ENCODE measurements around the gene RNASE8.
"Not testable (repeated sequence)": the region's sequence is repeated elsewhere in the genome, so short reads cannot be mapped to it uniquely, and the experiment has no call there.

Gene RNASE8, protein sequence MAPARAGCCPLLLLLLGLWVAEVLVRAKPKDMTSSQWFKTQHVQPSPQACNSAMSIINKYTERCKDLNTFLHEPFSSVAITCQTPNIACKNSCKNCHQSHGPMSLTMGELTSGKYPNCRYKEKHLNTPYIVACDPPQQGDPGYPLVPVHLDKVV

GRCh38 chr14:21057803-21058675, at the start of gene RNASE8:
Gene RNASE8, plus strand, starts transcription at chr14:21057822. Its CDS starts 71 bp downstream, at chr14:21057893.
- no peak for DNase-seq

GRCh38 chr14:21009721-21010120, 47.9 kb upstream of the RNASE8 start:
- not testable (repeated sequence) for DNase-seq

DNA sequence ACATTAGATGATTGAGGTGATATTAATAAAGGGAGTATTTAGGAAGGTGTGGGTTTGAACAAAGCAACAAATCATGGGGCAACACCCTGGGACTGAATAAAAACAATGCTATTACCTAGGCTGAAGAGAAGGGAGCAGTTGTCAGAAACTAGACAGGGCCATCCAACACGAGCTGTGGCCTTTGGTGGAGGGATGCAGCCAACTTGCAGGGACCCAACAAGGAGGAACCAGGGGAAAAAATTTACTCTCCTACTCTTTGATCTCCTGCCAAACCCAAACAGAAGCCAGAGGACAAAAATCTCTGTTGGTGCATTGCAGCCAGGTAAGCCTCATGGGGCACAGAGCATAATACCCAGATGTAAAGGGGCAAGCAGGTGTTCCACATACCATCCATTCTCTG, 46.5 kb upstream of the RNASE8 start:
- DNase-seq: no peak

- DNase-seq: peak; percentile 86
Measured at GRCh38 chr14:21014761-21015190, 42.8 kb upstream of the RNASE8 start.

GRCh38 chr14:21015312-21015711, 42.3 kb upstream of the RNASE8 start:
- DNase-seq: no peak

- no peak for DNase-seq
Measured at GRCh38 chr14:21016413-21017190, 41.0 kb upstream of the RNASE8 start.

GRCh38 chr14:21017528-21018245, 39.9 kb upstream of the RNASE8 start:
- DNase-seq: no peak

GRCh38 chr14:21018286-21018685, 39.3 kb upstream of the RNASE8 start:
- no peak for DNase-seq

DNA sequence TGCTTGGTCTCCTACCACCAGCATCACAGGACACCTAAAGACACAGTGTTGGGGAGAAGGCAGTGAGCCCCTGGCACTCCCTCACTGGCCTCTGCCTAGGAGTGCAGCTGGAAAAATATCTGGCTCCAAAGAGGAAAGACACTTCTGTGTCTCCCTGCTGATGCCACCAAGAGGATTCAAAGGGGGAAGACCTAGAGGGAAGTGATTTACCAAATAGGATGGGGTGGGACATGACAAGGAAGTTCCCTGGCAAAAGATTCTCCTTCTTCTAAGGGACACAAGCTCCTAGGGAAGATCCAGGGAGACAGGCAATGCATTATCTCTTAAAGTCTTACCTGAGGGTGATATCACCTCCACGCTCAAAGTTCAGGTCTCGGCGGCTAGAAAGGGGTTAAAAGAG, 38.8 kb upstream of the RNASE8 start:
- DNase-seq: no peak

GRCh38 chr14:21019366-21019765, 38.3 kb upstream of the RNASE8 start:
- no peak for DNase-seq

- DNase-seq: no peak
Measured at GRCh38 chr14:21020977-21021545, 36.6 kb upstream of the RNASE8 start.

DNA sequence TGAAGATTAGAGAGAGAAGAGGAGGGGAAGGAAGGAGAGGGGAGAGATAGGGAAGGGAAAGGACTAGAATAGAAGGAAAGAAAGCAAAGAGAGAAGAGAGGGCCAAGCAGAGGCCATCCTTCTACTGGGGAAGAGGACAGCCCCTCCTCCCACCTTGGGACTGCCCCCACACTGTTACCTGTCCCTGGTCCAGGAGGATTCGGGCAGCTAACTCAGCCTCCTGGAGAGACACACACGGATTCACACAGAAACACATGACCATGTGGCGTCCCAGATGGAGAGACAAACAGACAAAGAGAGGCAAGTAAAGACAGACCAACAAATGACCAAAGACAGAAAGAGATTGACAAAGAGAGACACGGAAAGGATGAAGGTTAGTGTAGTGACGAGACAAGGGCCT, 34.9 kb upstream of the RNASE8 start:
- DNase-seq: no peak

DNA sequence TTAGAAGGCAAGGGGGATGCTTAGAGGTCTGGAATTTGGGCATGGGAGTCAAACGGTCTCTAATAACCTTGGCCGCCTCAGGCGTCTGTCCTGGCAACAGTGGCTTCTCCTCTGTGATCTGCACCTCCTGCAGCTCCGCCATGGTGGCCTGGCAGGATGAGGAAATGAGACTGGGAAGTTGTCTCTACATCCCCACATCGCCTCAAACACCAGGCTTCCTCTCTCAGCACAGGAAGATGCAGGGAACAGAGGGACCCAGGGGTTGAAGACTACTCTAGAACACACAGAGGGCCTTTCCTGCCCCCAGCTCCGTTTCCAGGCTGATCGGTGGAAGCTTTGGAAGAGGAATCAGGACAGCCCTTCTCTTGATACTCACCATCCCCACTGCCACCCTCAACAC, 34.4 kb upstream of the RNASE8 start:
- no peak for DNase-seq

GRCh38 chr14:21023817-21024584, 33.6 kb upstream of the RNASE8 start:
- no peak for DNase-seq

DNA sequence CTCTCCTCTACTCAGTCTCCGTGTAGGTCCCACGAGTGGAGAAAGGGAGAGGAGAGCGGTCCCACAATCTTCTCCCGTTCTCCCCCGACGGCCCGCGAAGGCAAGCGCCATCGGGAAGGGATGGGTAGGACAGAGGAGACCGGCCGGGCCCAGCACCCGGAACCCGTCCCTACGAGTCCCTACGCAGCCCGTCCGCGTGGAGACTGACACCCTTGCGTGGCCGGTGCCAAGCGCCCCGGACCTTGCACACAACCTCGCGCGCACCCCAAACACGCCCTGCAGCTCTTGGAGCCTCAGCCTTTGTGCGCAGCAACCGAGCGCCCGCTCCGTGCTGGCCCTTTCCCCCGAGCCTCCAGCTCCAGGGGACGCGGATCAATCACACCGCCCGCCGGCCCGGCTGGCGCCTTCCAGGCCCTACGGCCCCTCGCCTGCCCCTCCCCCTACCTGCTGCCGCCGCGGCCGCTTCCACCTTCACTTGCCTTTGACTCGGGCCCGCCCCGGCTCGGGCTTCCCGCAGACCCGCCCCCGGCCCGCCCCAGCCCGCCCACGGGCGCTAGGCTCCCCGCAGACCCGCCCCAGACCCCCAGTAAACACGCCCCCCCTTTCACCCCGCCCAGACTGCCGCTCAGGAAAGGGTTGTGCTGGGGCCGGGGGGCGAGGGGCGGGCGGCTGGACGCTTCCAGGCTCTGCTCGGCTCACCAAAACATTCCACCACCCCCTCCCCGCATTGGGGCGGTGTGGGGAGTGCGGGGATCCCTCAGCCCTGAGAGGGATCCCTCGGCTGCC, 32.8 kb upstream of the RNASE8 start, which contains the start of gene NDRG2:
Gene NDRG2 (minus strand): TSS at position 477 of the 786 bp plus-strand sequence. CDS start 1,746 bp downstream, outside the sequence.
- DNase-seq: peak; percentile 31

- no peak for DNase-seq
Measured at GRCh38 chr14:21025371-21026273, 32.0 kb upstream of the RNASE8 start.

- DNase-seq: no peak
Measured at GRCh38 chr14:21026274-21026987, 31.2 kb upstream of the RNASE8 start.

- no peak for DNase-seq
Measured at GRCh38 chr14:21026988-21027315, 30.7 kb upstream of the RNASE8 start.

GRCh38 chr14:21029917-21030316, 27.7 kb upstream of the RNASE8 start, which contains the start of gene TPPP2:
Gene TPPP2, plus strand, starts transcription at chr14:21030217. Its CDS starts 365 bp downstream, at chr14:21030582.
- no peak for DNase-seq
